ENCODE data around the gene EIF5A.

The EIF5A gene

GRCh38 chr17:7323731-7324437 is 16.5 kb downstream of the EIF5A start:
- DNase-seq (ENCODE audit: low spot score in 2 of 2): peak; percentile 54 to 67
- Mint-ChIP-seq H3K27ac (ENCODE audit: low read depth) (no peak overlapping the region), H3K4me1 (peaks cover 17% of the 10 kb centered on the region)

DNA sequence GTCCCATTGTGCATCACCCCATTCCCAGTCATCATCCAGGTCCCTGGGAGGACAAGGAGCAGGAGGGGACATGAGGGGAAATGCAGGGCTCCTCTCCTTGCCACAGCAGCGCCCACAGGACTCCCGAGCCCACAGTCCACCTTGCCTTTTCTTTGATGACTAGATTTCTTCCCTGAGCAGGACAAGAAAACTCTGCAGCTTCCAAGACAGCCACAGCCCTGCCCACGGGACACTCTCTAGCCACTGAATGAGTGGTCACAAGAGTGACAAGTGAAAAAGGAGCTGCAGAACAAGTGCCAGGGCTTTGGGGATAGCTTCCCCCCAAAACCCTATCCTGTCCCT is 17.0 kb downstream of the EIF5A start:
- no peaks in the 10 kb centered on the region for H3K9me3 Mint-ChIP-seq
- H3K27me3 Mint-ChIP-seq: no peaks in the 10 kb centered on the region
- DNase-seq (ENCODE audit: low spot score in 2 of 2): no peak
- no peak overlapping the region for H3K27ac Mint-ChIP-seq (ENCODE audit: low read depth)
- ATAC-seq (replicated peaks; ENCODE audit: extremely low read depth, poor library complexity, severe bottlenecking): no peak
- peaks cover 11% of the 10 kb centered on the region for H3K36me3 Mint-ChIP-seq (ENCODE audit: insufficient read depth)
- no peak overlapping the region for H3K4me3 Mint-ChIP-seq
- peaks cover 19% of the 10 kb centered on the region for H3K4me1 Mint-ChIP-seq

More at GRCh38 chr17:7323731-7324437, 16.5 kb downstream of the EIF5A start:
- no peaks in the 10 kb centered on the region for H3K27me3 Mint-ChIP-seq
- no peak for ATAC-seq (replicated peaks; ENCODE audit: extremely low read depth, poor library complexity, severe bottlenecking)
- no peak overlapping the region for H3K4me3 Mint-ChIP-seq
- H3K9me3 Mint-ChIP-seq: no peaks in the 10 kb centered on the region
- H3K36me3 Mint-ChIP-seq (ENCODE audit: insufficient read depth): peaks cover 10% of the 10 kb centered on the region

GRCh38 chr17:7325031-7325528 is 17.7 kb downstream of the EIF5A start:
- H3K9me3 Mint-ChIP-seq: no peaks in the 10 kb centered on the region
- H3K4me1 Mint-ChIP-seq: peaks cover 25% of the 10 kb centered on the region
- H3K27me3 Mint-ChIP-seq: no peaks in the 10 kb centered on the region
- ATAC-seq (replicated peaks; ENCODE audit: extremely low read depth, poor library complexity, severe bottlenecking) (no peak), DNase-seq (ENCODE audit: low spot score in 2 of 2) (no peak)
- peaks cover 17% of the 10 kb centered on the region for H3K36me3 Mint-ChIP-seq (ENCODE audit: insufficient read depth)
- no peak overlapping the region for H3K27ac Mint-ChIP-seq (ENCODE audit: low read depth)
- H3K4me3 Mint-ChIP-seq: no peak overlapping the region

- DNase-seq (ENCODE audit: low spot score in 2 of 2) (no peak), ATAC-seq (replicated peaks; ENCODE audit: extremely low read depth, poor library complexity, severe bottlenecking) (no peak)
- Mint-ChIP-seq H3K9me3 (no peaks in the 10 kb centered on the region), H3K27me3 (no peaks in the 10 kb centered on the region), H3K27ac (ENCODE audit: low read depth) (no peak overlapping the region), H3K4me1 (peaks cover 27% of the 10 kb centered on the region), H3K4me3 (no peak overlapping the region), H3K36me3 (ENCODE audit: insufficient read depth) (peaks cover 15% of the 10 kb centered on the region)
Observed at GRCh38 chr17:7326186-7326585, 18.8 kb downstream of the EIF5A start.

- Mint-ChIP-seq H3K4me3 (no peak overlapping the region), H3K9me3 (no peaks in the 10 kb centered on the region), H3K4me1 (peaks cover 27% of the 10 kb centered on the region), H3K27me3 (no peaks in the 10 kb centered on the region), H3K27ac (ENCODE audit: low read depth) (no peak overlapping the region), H3K36me3 (ENCODE audit: insufficient read depth) (peaks cover 11% of the 10 kb centered on the region)
- ATAC-seq (replicated peaks; ENCODE audit: extremely low read depth, poor library complexity, severe bottlenecking): no peak
- DNase-seq (ENCODE audit: low spot score in 2 of 2): no peak
Observed at GRCh38 chr17:7327056-7327455, 19.6 kb downstream of the EIF5A start.

DNA sequence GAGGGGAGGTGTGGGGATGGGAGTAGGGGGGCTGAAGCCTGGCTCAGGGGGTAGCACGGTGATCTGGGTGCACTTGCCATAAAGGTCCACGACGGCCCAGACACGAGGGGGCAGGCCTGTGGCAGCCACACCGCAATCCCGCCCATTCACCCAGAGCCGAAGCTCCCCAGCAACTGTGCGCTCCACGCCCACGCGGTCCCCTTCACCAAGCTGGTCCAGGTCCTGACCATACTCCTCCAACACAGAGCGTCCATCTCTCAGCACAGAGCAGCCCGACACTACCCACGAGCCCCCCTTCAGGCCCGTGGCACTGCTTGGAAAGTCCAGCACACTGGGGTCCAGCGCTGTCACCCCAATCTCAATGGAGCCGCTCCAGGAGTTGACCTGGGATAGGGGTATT is 20.1 kb downstream of the EIF5A start:
- no peaks in the 10 kb centered on the region for H3K9me3 Mint-ChIP-seq
- H3K36me3 Mint-ChIP-seq (ENCODE audit: insufficient read depth): peaks cover 12% of the 10 kb centered on the region
- DNase-seq (ENCODE audit: low spot score in 2 of 2) (no peak), ATAC-seq (replicated peaks; ENCODE audit: extremely low read depth, poor library complexity, severe bottlenecking) (no peak)
- no peaks in the 10 kb centered on the region for H3K27me3 Mint-ChIP-seq
- H3K4me3 Mint-ChIP-seq: no peak overlapping the region
- peaks cover 31% of the 10 kb centered on the region for H3K4me1 Mint-ChIP-seq
- no peak overlapping the region for H3K27ac Mint-ChIP-seq (ENCODE audit: low read depth)

DNA sequence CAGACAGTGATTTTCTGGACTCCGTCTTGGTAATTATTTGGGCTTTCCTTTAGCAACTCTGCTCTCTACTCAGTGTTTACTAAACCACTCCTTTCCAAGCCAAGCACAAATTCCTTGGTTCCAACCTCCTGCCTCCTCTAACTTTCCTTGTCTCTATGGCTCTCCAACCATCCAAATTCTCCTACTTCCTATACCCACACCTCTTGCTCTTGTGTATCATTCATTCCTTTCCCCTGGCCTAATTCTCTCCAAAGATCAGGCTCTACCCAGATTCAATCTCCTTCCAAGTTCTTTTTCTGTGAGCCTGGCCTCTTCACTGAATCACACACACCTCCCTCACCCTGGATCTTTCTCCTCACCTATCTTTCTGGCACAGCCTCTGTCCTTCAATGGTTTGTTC is 20.6 kb downstream of the EIF5A start:
- Mint-ChIP-seq H3K4me1 (peaks cover 34% of the 10 kb centered on the region), H3K36me3 (ENCODE audit: insufficient read depth) (peaks cover 13% of the 10 kb centered on the region), H3K27me3 (no peaks in the 10 kb centered on the region), H3K4me3 (peak overlapping the region; percentile 93), H3K27ac (ENCODE audit: low read depth) (peak overlapping the region; percentile 17), H3K9me3 (no peaks in the 10 kb centered on the region)
- no peak for ATAC-seq (replicated peaks; ENCODE audit: extremely low read depth, poor library complexity, severe bottlenecking)
- no peak for DNase-seq (ENCODE audit: low spot score in 2 of 2)

GRCh38 chr17:7328840-7329373 is 21.5 kb downstream of the EIF5A start, which contains the start of gene NEURL4:
Gene NEURL4, minus strand, starts transcription at chr17:7329335. Its CDS starts 23 bp downstream, at chr17:7329312.
- Mint-ChIP-seq H3K4me1 (peaks cover 39% of the 10 kb centered on the region), H3K27me3 (no peaks in the 10 kb centered on the region), H3K27ac (ENCODE audit: low read depth) (peak within 1 kb of the TSS; percentile 95), H3K4me3 (peak within 1 kb of the TSS; percentile 93), H3K9me3 (no peaks in the 10 kb centered on the region), H3K36me3 (ENCODE audit: insufficient read depth) (peaks cover 13% of the 10 kb centered on the region)
- DNase-seq (ENCODE audit: low spot score in 2 of 2): no peak
- peak; percentile 35 for ATAC-seq (replicated peaks; ENCODE audit: extremely low read depth, poor library complexity, severe bottlenecking)

DNA sequence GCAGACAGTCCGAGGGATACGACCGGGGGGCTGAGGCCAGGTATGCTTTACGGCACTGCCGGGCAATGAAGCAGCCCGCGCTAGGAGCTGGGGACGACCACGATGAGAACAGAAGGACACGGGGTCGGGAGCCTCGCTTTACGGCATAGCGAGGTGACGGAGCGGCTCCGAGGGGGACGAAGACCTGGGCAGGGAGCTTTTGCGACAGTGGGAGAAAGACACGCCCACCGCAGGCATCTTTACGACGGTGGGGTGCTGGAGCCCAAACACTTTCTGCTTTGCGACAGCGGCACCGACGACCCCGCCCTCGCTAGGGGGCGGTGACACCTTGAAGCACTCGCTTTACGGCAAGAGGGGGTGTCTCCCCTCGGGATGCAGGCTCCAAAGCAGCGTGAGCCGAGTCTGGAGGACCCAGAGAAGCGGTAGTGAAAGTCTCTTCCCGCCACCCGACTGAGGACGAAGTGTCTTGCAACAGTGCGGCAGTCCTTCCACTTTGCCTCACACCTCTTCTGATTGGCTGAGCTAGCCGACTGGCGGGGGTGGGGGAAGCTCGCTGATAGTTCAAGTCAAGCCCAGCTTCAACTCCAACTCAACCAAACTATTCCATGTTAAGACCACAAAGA is 22.1 kb downstream of the EIF5A start:
- peaks cover 34% of the 10 kb centered on the region for H3K4me1 Mint-ChIP-seq
- H3K9me3 Mint-ChIP-seq: no peaks in the 10 kb centered on the region
- peak overlapping the region; percentile 93 for H3K4me3 Mint-ChIP-seq
- DNase-seq (ENCODE audit: low spot score in 2 of 2) (peak; percentile 90 to 94), ATAC-seq (replicated peaks; ENCODE audit: extremely low read depth, poor library complexity, severe bottlenecking) (peak; percentile 62)
- H3K27me3 Mint-ChIP-seq: no peaks in the 10 kb centered on the region
- peak overlapping the region; percentile 95 for H3K27ac Mint-ChIP-seq (ENCODE audit: low read depth)
- H3K36me3 Mint-ChIP-seq (ENCODE audit: insufficient read depth): peaks cover 12% of the 10 kb centered on the region

GRCh38 chr17:7329997-7330637 is 22.7 kb downstream of the EIF5A start:
- Mint-ChIP-seq H3K27ac (ENCODE audit: low read depth) (peak overlapping the region; percentile 95), H3K36me3 (ENCODE audit: insufficient read depth) (peaks cover 12% of the 10 kb centered on the region), H3K9me3 (no peaks in the 10 kb centered on the region), H3K27me3 (no peaks in the 10 kb centered on the region), H3K4me1 (peaks cover 35% of the 10 kb centered on the region), H3K4me3 (peak overlapping the region; percentile 93)
- ATAC-seq (replicated peaks; ENCODE audit: extremely low read depth, poor library complexity, severe bottlenecking) (peak; percentile 75), DNase-seq (ENCODE audit: low spot score in 2 of 2) (no peak)

DNA sequence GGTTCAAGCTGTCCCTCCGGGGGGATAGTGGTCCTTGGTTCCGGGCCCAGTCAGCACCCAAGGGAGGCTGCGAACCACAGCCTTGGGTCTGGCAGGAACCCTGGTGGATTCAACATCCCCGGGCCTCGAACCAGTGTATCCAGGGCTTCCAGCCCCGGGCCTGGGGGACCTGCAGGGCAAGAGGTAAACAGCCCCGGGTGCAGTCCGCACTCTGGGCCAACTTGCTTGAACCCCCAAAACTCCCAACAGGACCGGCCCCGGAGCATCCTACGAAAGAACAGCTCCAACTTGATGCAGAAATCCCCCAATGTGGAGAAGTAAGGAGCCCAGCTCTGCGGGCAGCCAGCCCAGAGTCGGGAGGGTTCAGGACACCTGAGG is 23.2 kb downstream of the EIF5A start:
- no peak overlapping the region for H3K27ac Mint-ChIP-seq (ENCODE audit: low read depth)
- peak overlapping the region; percentile 93 for H3K4me3 Mint-ChIP-seq
- H3K4me1 Mint-ChIP-seq: peaks cover 40% of the 10 kb centered on the region
- H3K36me3 Mint-ChIP-seq (ENCODE audit: insufficient read depth): peaks cover 15% of the 10 kb centered on the region
- ATAC-seq (replicated peaks; ENCODE audit: extremely low read depth, poor library complexity, severe bottlenecking) (no peak), DNase-seq (ENCODE audit: low spot score in 2 of 2) (no peak)
- no peaks in the 10 kb centered on the region for H3K27me3 Mint-ChIP-seq
- H3K9me3 Mint-ChIP-seq: no peaks in the 10 kb centered on the region

GRCh38 chr17:7332111-7332510 is 24.7 kb downstream of the EIF5A start:
- H3K9me3 Mint-ChIP-seq: no peaks in the 10 kb centered on the region
- H3K4me3 Mint-ChIP-seq: peak overlapping the region; percentile 33
- no peak overlapping the region for H3K27ac Mint-ChIP-seq (ENCODE audit: low read depth)
- no peak for DNase-seq (ENCODE audit: low spot score in 2 of 2)
- H3K27me3 Mint-ChIP-seq: no peaks in the 10 kb centered on the region
- peaks cover 51% of the 10 kb centered on the region for H3K4me1 Mint-ChIP-seq
- H3K36me3 Mint-ChIP-seq (ENCODE audit: insufficient read depth): peaks cover 14% of the 10 kb centered on the region
- ATAC-seq (replicated peaks; ENCODE audit: extremely low read depth, poor library complexity, severe bottlenecking): no peak

Data from central memory CD8-positive, alpha-beta T cell (primary cell).